HepG2 (cell line): ENCODE measurements around the gene FHIT. TPM values are rescaled to one million over a fixed set of nuclear protein-coding genes. Genes with fewer than 3 reads are reported as not detected.

Experiments
- ATAC-seq: fragments of 200-7000 bp; cut with Tn5 transposase; 3 replicates; pipeline ENCODE4 v1.9.1; 2020; ENCODE audit warnings: mild to moderate bottlenecking, moderate library complexity
- BruUV-seq: library from RNA; stranded (reverse); fragments of 400-500 nt; replicated peaks from 2 replicates; lab custom pipeline; 2021; lab: Mats Ljungman, UMichigan
- CTCF ChIA-PET: fragments of 300-600 bp; formaldehyde crosslinking; extraction: SDS; loops from one replicate; lab custom pipeline; 2021; ENCODE audit warnings: low total read pairs, inconsistent platforms, low intra/inter-chr PET ratio; lab: Yijun Ruan, JAX
- POLR2A ChIA-PET: fragments of 350-600 bp; sonication (Branson Sonifier 250); formaldehyde crosslinking; loops from one replicate; lab custom pipeline; 2020; ENCODE audit warnings: antibody characterized with exemption, inconsistent platforms; lab: Yijun Ruan, JAX
- DNase-seq: peaks from one replicate; pipeline ENCODE4 v3.0.0-alpha.2; 2015; ENCODE audit warnings: low spot score
- FAIRE-seq: peaks from 3 replicates; lab custom pipeline; 2011; peaks lifted over from hg19 to GRCh38; lab: Jason Lieb, UNC
- H2AFZ ChIP-seq: one replicate; pipeline ENCODE4 v1.6.1; 2011; ENCODE audit warnings: low read length, inconsistent platforms
- H3K27ac ChIP-seq: fragments of 300-600 bp; 3 replicates; pipeline ENCODE4 v1.8.0; 2011; ENCODE audit warnings: mixed run types, mild to moderate bottlenecking, mixed read lengths, low read length, inconsistent platforms; ENCODE audit not compliant: insufficient read depth; ENCODE audit errors: extremely low read length
- H3K27me3 ChIP-seq, 2 experiments: fragments of 200-600 bp in 1 of 2; 2 replicates in 1 of 2; 3 replicates in 1 of 2; pipeline versions ENCODE4 v1.6.0 to v1.8.0; 2011; ENCODE audit warnings: low read length in 2 of 2, mild to moderate bottlenecking in 2 of 2, moderate library complexity in 2 of 2, inconsistent platforms in 1 of 2; ENCODE audit not compliant: insufficient read depth in 2 of 2, control insufficient read depth in 1 of 2
- H3K36me3 ChIP-seq, 2 experiments: fragments of 200-600 bp in 1 of 2; replicated peaks in 1 of 2; 2 replicates in 1 of 2; 3 replicates in 1 of 2; pipeline versions ENCODE4 v1.5.1 to v1.8.0; 2011; ENCODE audit warnings: low read length in 2 of 2, inconsistent platforms in 1 of 2; ENCODE audit not compliant: insufficient read depth in 2 of 2, control insufficient read depth in 1 of 2
- H3K4me1 ChIP-seq: 2 replicates; pipeline ENCODE4 v1.5.1; 2012; ENCODE audit warnings: low read length, inconsistent platforms; ENCODE audit not compliant: insufficient read depth
- H3K4me2 ChIP-seq: 2 replicates; pipeline ENCODE4 v1.6.0; 2011; ENCODE audit warnings: low read depth, low read length, inconsistent platforms
- H3K4me3 ChIP-seq, 3 experiments: fragments of 200-600 bp in 1 of 3; sonication (generic), shearing (Covaris generic) in 1 of 3; replicated peaks in 1 of 3; 2 replicates each; pipeline ENCODE4 v1.5.1; 2011 to 2016; ENCODE audit warnings: low read length in 3 of 3, inconsistent platforms in 2 of 3, low read depth in 2 of 3, mild to moderate bottlenecking in 2 of 3, control low read depth in 1 of 3, mixed read lengths in 1 of 3; ENCODE audit not compliant: insufficient read depth in 1 of 3
- H3K79me2 ChIP-seq: one replicate; pipeline ENCODE4 v1.6.1; 2011; ENCODE audit warnings: low read length, inconsistent platforms; ENCODE audit not compliant: insufficient read depth
- H3K9ac ChIP-seq: 2 replicates; pipeline ENCODE4 v1.6.0; 2011; ENCODE audit warnings: mild to moderate bottlenecking, low read depth, low read length, inconsistent platforms; ENCODE audit not compliant: insufficient read depth
- H3K9me3 ChIP-seq: 2 replicates; pipeline ENCODE4 v1.5.1; 2012; ENCODE audit warnings: mild to moderate bottlenecking, low read length
- H4K20me1 ChIP-seq: 2 replicates; pipeline ENCODE4 v1.6.0; 2011; ENCODE audit warnings: inconsistent platforms, mild to moderate bottlenecking, low read length, moderate library complexity; ENCODE audit not compliant: insufficient read depth
- GPN1 ChIP-seq: sonication (generic); formaldehyde crosslinking; IDR thresholded peaks from 2 replicates; pipeline ENCODE4 v1.5.1; 2020; ENCODE audit warnings: missing genetic modification reagents, borderline replicate concordance
- MIER2 ChIP-seq: IDR thresholded peaks from 2 replicates; pipeline ENCODE4 v1.6.1; 2016; ENCODE audit warnings: missing biosample characterization, missing genetic modification reagents
- MXI1 ChIP-seq: IDR thresholded peaks from 3 replicates; pipeline ENCODE4 v1.6.1; 2012; ENCODE audit warnings: low read depth, low read length, inconsistent platforms, borderline replicate concordance
- SKI ChIP-seq: fragments of 450-650 bp; IDR thresholded peaks from one replicate; pipeline ENCODE4 v1.6.1; 2018; ENCODE audit warnings: mild to moderate bottlenecking; ENCODE audit not compliant: partially characterized antibody
- ZNF230 ChIP-seq: sonication (generic); formaldehyde crosslinking; IDR thresholded peaks from 2 replicates; pipeline ENCODE4 v1.4.0; 2020; ENCODE audit warnings: mild to moderate bottlenecking, missing genetic modification reagents
- ZNF619 ChIP-seq: sonication (generic); formaldehyde crosslinking; IDR thresholded peaks from 2 replicates; pipeline ENCODE4 v1.4.0; 2020; ENCODE audit warnings: mild to moderate bottlenecking, missing genetic modification reagents
- ZNF740 ChIP-seq: sonication (generic); formaldehyde crosslinking; IDR thresholded peaks from 2 replicates; pipeline ENCODE4 v1.4.0; 2020; ENCODE audit warnings: missing genetic modification reagents
- ZNF784 ChIP-seq: sonication (generic); formaldehyde crosslinking; IDR thresholded peaks from 2 replicates; pipeline ENCODE4 v1.5.1; 2020; ENCODE audit warnings: missing genetic modification reagents, mild to moderate bottlenecking, borderline replicate concordance
- WGBS: methylation state at CpG from one replicate; pipeline ENCODE4 v1.1.6; 2017; ENCODE audit warnings: low lambda C conversion rate; 5-methylcytosine and 5-hydroxymethylcytosine counted together
- in situ Hi-C: cut with HindIII; loops from 2 replicates; pipeline ENCODE4 v1.10.0; 2017; ENCODE audit warnings: low pct_unique_long_range_greater_than_20kb; ENCODE audit not compliant: extremely low pct_ligation_motif_present
- intact Hi-C: fragments of 100-400 bp; cut with micrococcal nuclease; formaldehyde crosslinking; loops from one replicate; pipeline ENCODE4 v1.10.0; 2022; ENCODE audit not compliant: unreplicated experiment
- polyA plus RNA-seq, 8 experiments: library from polyadenylated mRNA; depleted of rRNA in 3 of 8; stranded (reverse) in 7 of 8; unstranded in 1 of 8; fragments of >200 nt; fragmentation: Illumina TruSeq in 4 of 8; extraction: Trizol in 4 of 8; gene quantifications; 2 replicates each; pipeline versions ENCODE4 v1.2.1 to v1.2.3, GENCODE V29; 2011 to 2016; ENCODE audit warnings: low read depth in 4 of 8, missing spikeins in 1 of 8, mixed read lengths in 1 of 8; ENCODE audit not compliant: insufficient read depth in 1 of 8
- total RNA-seq, 5 experiments: library from RNA; depleted of rRNA; stranded (reverse); fragments of >200 nt; fragmentation: Illumina TruSeq; extraction: Trizol; gene quantifications; 2 replicates each; pipeline ENCODE4 v1.2.3, GENCODE V29; 2016; ENCODE audit warnings: low read depth in 1 of 5
- TF ChIP-seq, protein P1 (sequence below): sonication (generic); formaldehyde crosslinking; IDR thresholded peaks from 2 replicates; pipeline ENCODE4 v1.5.0; 2020; ENCODE audit warnings: missing genetic modification reagents
- TF ChIP-seq, protein P2 (sequence below): sonication (generic); formaldehyde crosslinking; IDR thresholded peaks from 2 replicates; pipeline ENCODE4 v1.5.1; 2020; ENCODE audit warnings: missing genetic modification reagents, mild to moderate bottlenecking, borderline replicate concordance
- TF ChIP-seq, protein P3 (sequence below): sonication (generic); formaldehyde crosslinking; IDR thresholded peaks from 2 replicates; pipeline ENCODE4 v1.5.0; 2020; ENCODE audit warnings: mild to moderate bottlenecking, missing genetic modification reagents, borderline replicate concordance

The FHIT gene
- total and polyA plus RNA-seq, 2 of the 13 experiments (the other 11 are each of a cell fraction or from before 2014, with no cell fraction given) = 4.0 to 4.6 TPM

GRCh38 chr3:60366486-60366885, 884.8 kb downstream of the FHIT start:
- H3K79me2 ChIP-seq = no peaks in the 10 kb centered on the region
- H3K4me3 ChIP-seq = no peak overlapping the region
- DNase-seq (no peak), ATAC-seq (no peak), FAIRE-seq (no peak)
- no peaks in the 10 kb centered on the region for H3K27me3 ChIP-seq
- no peak overlapping the region for H3K4me2 ChIP-seq
- POLR2A ChIA-PET = no interaction called here
- in situ Hi-C loops = no loop called here
- no peak overlapping the region for H3K9ac ChIP-seq
- H3K27ac ChIP-seq = no peak overlapping the region
- CTCF ChIA-PET = no interaction called here
- no peak for TF ChIP-seq MIER2 (CRISPR knock-in tag)
- TF ChIP-seq ZNF619 (CRISPR knock-in tag) = no peak
- TF ChIP-seq, protein P1, sequence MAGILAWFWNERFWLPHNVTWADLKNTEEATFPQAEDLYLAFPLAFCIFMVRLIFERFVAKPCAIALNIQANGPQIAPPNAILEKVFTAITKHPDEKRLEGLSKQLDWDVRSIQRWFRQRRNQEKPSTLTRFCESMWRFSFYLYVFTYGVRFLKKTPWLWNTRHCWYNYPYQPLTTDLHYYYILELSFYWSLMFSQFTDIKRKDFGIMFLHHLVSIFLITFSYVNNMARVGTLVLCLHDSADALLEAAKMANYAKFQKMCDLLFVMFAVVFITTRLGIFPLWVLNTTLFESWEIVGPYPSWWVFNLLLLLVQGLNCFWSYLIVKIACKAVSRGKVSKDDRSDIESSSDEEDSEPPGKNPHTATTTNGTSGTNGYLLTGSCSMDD = no peak
- TF ChIP-seq, protein P2, sequence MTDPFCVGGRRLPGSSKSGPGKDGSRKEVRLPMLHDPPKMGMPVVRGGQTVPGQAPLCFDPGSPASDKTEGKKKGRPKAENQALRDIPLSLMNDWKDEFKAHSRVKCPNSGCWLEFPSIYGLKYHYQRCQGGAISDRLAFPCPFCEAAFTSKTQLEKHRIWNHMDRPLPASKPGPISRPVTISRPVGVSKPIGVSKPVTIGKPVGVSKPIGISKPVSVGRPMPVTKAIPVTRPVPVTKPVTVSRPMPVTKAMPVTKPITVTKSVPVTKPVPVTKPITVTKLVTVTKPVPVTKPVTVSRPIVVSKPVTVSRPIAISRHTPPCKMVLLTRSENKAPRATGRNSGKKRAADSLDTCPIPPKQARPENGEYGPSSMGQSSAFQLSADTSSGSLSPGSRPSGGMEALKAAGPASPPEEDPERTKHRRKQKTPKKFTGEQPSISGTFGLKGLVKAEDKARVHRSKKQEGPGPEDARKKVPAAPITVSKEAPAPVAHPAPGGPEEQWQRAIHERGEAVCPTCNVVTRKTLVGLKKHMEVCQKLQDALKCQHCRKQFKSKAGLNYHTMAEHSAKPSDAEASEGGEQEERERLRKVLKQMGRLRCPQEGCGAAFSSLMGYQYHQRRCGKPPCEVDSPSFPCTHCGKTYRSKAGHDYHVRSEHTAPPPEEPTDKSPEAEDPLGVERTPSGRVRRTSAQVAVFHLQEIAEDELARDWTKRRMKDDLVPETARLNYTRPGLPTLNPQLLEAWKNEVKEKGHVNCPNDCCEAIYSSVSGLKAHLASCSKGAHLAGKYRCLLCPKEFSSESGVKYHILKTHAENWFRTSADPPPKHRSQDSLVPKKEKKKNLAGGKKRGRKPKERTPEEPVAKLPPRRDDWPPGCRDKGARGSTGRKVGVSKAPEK = no peak
- no peak for TF ChIP-seq SKI
- TF ChIP-seq GPN1 (CRISPR knock-in tag) = no peak
- TF ChIP-seq ZNF784 (CRISPR knock-in tag) = no peak
- TF ChIP-seq, protein P3, sequence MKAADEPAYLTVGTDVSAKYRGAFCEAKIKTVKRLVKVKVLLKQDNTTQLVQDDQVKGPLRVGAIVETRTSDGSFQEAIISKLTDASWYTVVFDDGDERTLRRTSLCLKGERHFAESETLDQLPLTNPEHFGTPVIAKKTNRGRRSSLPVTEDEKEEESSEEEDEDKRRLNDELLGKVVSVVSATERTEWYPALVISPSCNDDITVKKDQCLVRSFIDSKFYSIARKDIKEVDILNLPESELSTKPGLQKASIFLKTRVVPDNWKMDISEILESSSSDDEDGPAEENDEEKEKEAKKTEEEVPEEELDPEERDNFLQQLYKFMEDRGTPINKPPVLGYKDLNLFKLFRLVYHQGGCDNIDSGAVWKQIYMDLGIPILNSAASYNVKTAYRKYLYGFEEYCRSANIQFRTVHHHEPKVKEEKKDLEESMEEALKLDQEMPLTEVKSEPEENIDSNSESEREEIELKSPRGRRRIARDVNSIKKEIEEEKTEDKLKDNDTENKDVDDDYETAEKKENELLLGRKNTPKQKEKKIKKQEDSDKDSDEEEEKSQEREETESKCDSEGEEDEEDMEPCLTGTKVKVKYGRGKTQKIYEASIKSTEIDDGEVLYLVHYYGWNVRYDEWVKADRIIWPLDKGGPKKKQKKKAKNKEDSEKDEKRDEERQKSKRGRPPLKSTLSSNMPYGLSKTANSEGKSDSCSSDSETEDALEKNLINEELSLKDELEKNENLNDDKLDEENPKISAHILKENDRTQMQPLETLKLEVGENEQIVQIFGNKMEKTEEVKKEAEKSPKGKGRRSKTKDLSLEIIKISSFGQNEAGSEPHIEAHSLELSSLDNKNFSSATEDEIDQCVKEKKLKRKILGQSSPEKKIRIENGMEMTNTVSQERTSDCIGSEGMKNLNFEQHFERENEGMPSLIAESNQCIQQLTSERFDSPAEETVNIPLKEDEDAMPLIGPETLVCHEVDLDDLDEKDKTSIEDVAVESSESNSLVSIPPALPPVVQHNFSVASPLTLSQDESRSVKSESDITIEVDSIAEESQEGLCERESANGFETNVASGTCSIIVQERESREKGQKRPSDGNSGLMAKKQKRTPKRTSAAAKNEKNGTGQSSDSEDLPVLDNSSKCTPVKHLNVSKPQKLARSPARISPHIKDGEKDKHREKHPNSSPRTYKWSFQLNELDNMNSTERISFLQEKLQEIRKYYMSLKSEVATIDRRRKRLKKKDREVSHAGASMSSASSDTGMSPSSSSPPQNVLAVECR (CRISPR knock-in tag) = no peak
- no peak for TF ChIP-seq MXI1
- no peak for TF ChIP-seq ZNF740
- TF ChIP-seq ZNF230 = no peak
- no peaks in the 10 kb centered on the region for H3K4me1 ChIP-seq
- WGBS = 69% methylated on average over 2 of the region's 2 CpGs
- intact Hi-C loops = no loop called here
- no peaks in the 10 kb centered on the region for H4K20me1 ChIP-seq
- BruUV-seq = no TSS peak
- H2AFZ ChIP-seq = no peak overlapping the region
- H3K36me3 ChIP-seq = no peaks in the 10 kb centered on the region
- no peaks in the 10 kb centered on the region for H3K9me3 ChIP-seq
